K562 (cell line): ENCODE results near the gene LLCFC1. TPM values are rescaled to one million over a fixed set of nuclear protein-coding genes. Genes with fewer than 3 reads are reported as not detected.

Experiments used
- ATAC-seq: fragments of 200-7000 bp; cut with Tn5 transposase; 3 replicates; pipeline ENCODE4 v1.9.1; 2020; ENCODE audit warnings: moderate library complexity
- BruUV-seq: library from RNA; stranded (reverse); fragments of 400-500 nt; replicated peaks from 2 replicates; lab custom pipeline; 2021; lab: Mats Ljungman, UMichigan
- CTCF ChIA-PET: fragments of 300-600 bp; formaldehyde crosslinking; extraction: SDS; loops from one replicate; lab custom pipeline; 2021; ENCODE audit warnings: low intra/inter-chr PET ratio; lab: Yijun Ruan, JAX
- POLR2A ChIA-PET: fragments of 300-600, 350-650 bp; sonication (Branson Sonifier 250); formaldehyde crosslinking; extraction: SDS; loops from one replicate; lab custom pipeline; 2021; ENCODE audit warnings: antibody characterized with exemption, inconsistent platforms; lab: Yijun Ruan, JAX
- DNase-seq, 4 experiments: peaks; one replicate each; pipeline versions ENCODE4 v3.0.0 to v3.0.0-alpha.2; 2011 to 2018; ENCODE audit warnings: low spot score in 3 of 4, mixed read lengths in 3 of 4; ENCODE audit errors: extremely low read depth in 1 of 4
- FAIRE-seq: peaks from 2 replicates; lab custom pipeline; 2011; peaks lifted over from hg19 to GRCh38; lab: Jason Lieb, UNC
- H2AFZ ChIP-seq: 2 replicates; pipeline ENCODE4 v1.6.0; 2011; ENCODE audit warnings: low read depth, low read length, control low read depth, inconsistent platforms
- H3K27ac ChIP-seq: fragments of 200-600 bp; 3 replicates; pipeline ENCODE4 v1.8.0; 2011; ENCODE audit warnings: low read depth, mild to moderate bottlenecking, control low read depth, inconsistent platforms, low read length, moderate library complexity, mixed read lengths; ENCODE audit errors: extremely low read depth
- H3K27me3 ChIP-seq, 2 experiments: fragments of 300-600 bp in 1 of 2; 2 replicates in 1 of 2; 3 replicates in 1 of 2; pipeline versions ENCODE4 v1.6.0 to v1.8.0; 2011; ENCODE audit warnings: inconsistent platforms in 2 of 2, low read length in 2 of 2, mild to moderate bottlenecking in 1 of 2, mixed read lengths in 1 of 2, moderate library complexity in 1 of 2; ENCODE audit not compliant: control insufficient read depth in 2 of 2, insufficient read depth in 2 of 2
- H3K36me3 ChIP-seq: fragments of 300-600 bp; 3 replicates; pipeline ENCODE4 v1.8.0; 2011; ENCODE audit warnings: mild to moderate bottlenecking, low read length, inconsistent platforms; ENCODE audit not compliant: control insufficient read depth, insufficient read depth
- H3K4me1 ChIP-seq, 2 experiments: fragments of 200-600 bp in 1 of 2; replicated peaks in 1 of 2; 2 replicates in 1 of 2; 3 replicates in 1 of 2; pipeline versions ENCODE4 v1.5.1 to v1.8.0; 2011; ENCODE audit warnings: inconsistent platforms in 2 of 2, low read length in 2 of 2, mild to moderate bottlenecking in 1 of 2, mixed read lengths in 1 of 2, moderate library complexity in 1 of 2; ENCODE audit not compliant: control insufficient read depth in 2 of 2, insufficient read depth in 2 of 2
- H3K4me2 ChIP-seq: 2 replicates; pipeline ENCODE4 v1.6.1; 2011; ENCODE audit warnings: low read length, control low read depth, inconsistent platforms, mixed read lengths; ENCODE audit not compliant: insufficient read depth
- H3K4me3 ChIP-seq: fragments of 200-600 bp; sonication (generic), shearing (Covaris generic); 2 replicates; pipeline ENCODE4 v1.5.1; 2016; ENCODE audit warnings: control low read depth, inconsistent platforms
- H3K79me2 ChIP-seq: fragments of 200-600 bp; 3 replicates; pipeline ENCODE4 v1.8.0; 2011; ENCODE audit warnings: low read length, inconsistent platforms; ENCODE audit not compliant: control insufficient read depth, insufficient read depth
- H3K9ac ChIP-seq, 2 experiments: 2 replicates each; pipeline versions ENCODE4 v1.6.0 to v1.6.1; 2011; ENCODE audit warnings: low read depth in 2 of 2, low read length in 2 of 2, control low read depth in 1 of 2, inconsistent platforms in 1 of 2, mild to moderate bottlenecking in 1 of 2, mixed read lengths in 1 of 2; ENCODE audit not compliant: insufficient read depth in 1 of 2
- H3K9me1 ChIP-seq: one replicate; pipeline ENCODE4 v1.6.0; 2011; ENCODE audit warnings: inconsistent platforms, mild to moderate bottlenecking, low read length, moderate library complexity; ENCODE audit not compliant: control insufficient read depth, insufficient read depth
- H3K9me3 ChIP-seq: replicated peaks from 2 replicates; pipeline ENCODE4 v1.5.1; 2011; ENCODE audit warnings: low read depth, low read length, inconsistent platforms; ENCODE audit not compliant: control insufficient read depth, insufficient read depth
- H4K20me1 ChIP-seq: replicated peaks from 2 replicates; pipeline ENCODE4 v1.6.1; 2011; ENCODE audit warnings: low read length, inconsistent platforms, mixed read lengths; ENCODE audit not compliant: control insufficient read depth, insufficient read depth
- E2F1 ChIP-seq: sonication (generic); formaldehyde crosslinking; IDR thresholded peaks from 2 replicates; pipeline ENCODE4 v1.8.1; 2023; ENCODE audit warnings: mild to moderate bottlenecking, missing genetic modification reagents, moderate library complexity
- GABPB1 ChIP-seq: sonication (generic); formaldehyde crosslinking; IDR thresholded peaks from 2 replicates; pipeline ENCODE4 v1.8.0; 2022; ENCODE audit warnings: mild to moderate bottlenecking, missing genetic modification reagents
- NFIX ChIP-seq: fragments of 250-450 bp; sonication (Bioruptor Pico); IDR thresholded peaks from 2 replicates; pipeline ENCODE4 v1.4.0; 2020; ENCODE audit warnings: low read depth, mild to moderate bottlenecking, moderate library complexity
- NR1H2 ChIP-seq: sonication (generic); formaldehyde crosslinking; IDR thresholded peaks from 2 replicates; pipeline ENCODE4 v1.4.0; 2020; ENCODE audit warnings: mild to moderate bottlenecking, missing genetic modification reagents
- POU5F1 ChIP-seq: fragments of 150-350 bp; IDR thresholded peaks from 2 replicates; pipeline ENCODE4 v1.6.1; 2014; ENCODE audit warnings: borderline replicate concordance, low read length, low read depth, mild to moderate bottlenecking; ENCODE audit not compliant: partially characterized antibody
- PYGO2 ChIP-seq: fragments of 450-650 bp; IDR thresholded peaks from 2 replicates; pipeline ENCODE4 v1.6.1; 2016; ENCODE audit warnings: mild to moderate bottlenecking, missing genetic modification characterization, moderate library complexity, missing compliant biosample characterization
- SRSF9 ChIP-seq: fragments of 200-400 bp; formaldehyde crosslinking; IDR thresholded peaks from 2 replicates; pipeline ENCODE4 v1.6.1; 2017; ENCODE audit warnings: low read depth, low read length, borderline replicate concordance
- THAP7 ChIP-seq: fragments of 250-450 bp; sonication (Bioruptor Pico); IDR thresholded peaks from 2 replicates; pipeline ENCODE4 v1.5.0; 2021
- ZNF398 ChIP-seq: fragments of 250-450 bp; sonication (Bioruptor Pico); IDR thresholded peaks from 2 replicates; pipeline ENCODE4 v1.8.0; 2021; ENCODE audit warnings: moderate library complexity, mild to moderate bottlenecking, inconsistent platforms
- ZNF444 ChIP-seq: fragments of 250-450 bp; sonication (Bioruptor Pico); IDR thresholded peaks from 2 replicates; pipeline ENCODE4 v1.4.0; 2020; ENCODE audit warnings: mild to moderate bottlenecking, moderate library complexity
- WGBS: fragments of 100-300 bp; shearing (Covaris generic); methylation state at CpG from one replicate; pipeline ENCODE4 v1.1.6; 2016; ENCODE audit warnings: low coverage, mixed read lengths; ENCODE audit not compliant: insufficient coverage; ENCODE audit errors: missing lambda C conversion rate; 5-methylcytosine and 5-hydroxymethylcytosine counted together
- in situ Hi-C: fragments of 300-500 bp; cut with MboI; formaldehyde crosslinking; loops from 4 replicates; pipeline ENCODE4 v1.15.0; 2018; ENCODE audit warnings: inconsistent platforms, mixed read lengths
- intact Hi-C: fragments of 100-400 bp; cut with micrococcal nuclease; formaldehyde crosslinking; loops from 2 replicates; pipeline ENCODE4 v1.14.2; 2022
- polyA plus RNA-seq, 8 experiments: library from polyadenylated mRNA; depleted of rRNA in 4 of 8; stranded (reverse) in 5 of 8; unstranded in 3 of 8; fragments of >200 nt; fragmentation: Nextera tagmentation in 2 of 8; fragmentation: Illumina TruSeq in 1 of 8; extraction: Ambion mirVana in 2 of 8; extraction: Trizol in 1 of 8; gene quantifications; 2 replicates each; pipeline versions ENCODE4 v1.2.1 to v1.2.3, GENCODE V29; 2011 to 2014; ENCODE audit warnings: inconsistent platforms in 1 of 8, missing spikeins in 1 of 8
- total RNA-seq, 7 experiments: library from RNA; depleted of rRNA in 6 of 7; stranded (reverse); fragments of >200 nt in 6 of 7; fragmentation: Illumina TruSeq in 2 of 7; extraction: Trizol in 2 of 7; gene quantifications; 2 replicates each; pipeline versions ENCODE4 v1.2.1 to v1.2.3, GENCODE V29; 2011 to 2021; ENCODE audit warnings: low replicate concordance in 1 of 7

LLCFC1 gene
- total and polyA plus RNA-seq, 9 of the 15 experiments (the other 6 are each of a cell fraction or from before 2014, with no cell fraction given), result not detected

- BruUV-seq, result no TSS peak
- ATAC-seq (no peak), FAIRE-seq (no peak), DNase-seq (no peak)
- 0% methylated on average over 1 of the region's 1 CpG for WGBS
- H3K4me1 ChIP-seq, result peaks cover 2 to 4% of the 10 kb centered on the region in 2 experiments; a peak in 3 of 5 replicates
- no peak overlapping the region for H2AFZ ChIP-seq
- no peaks in the 10 kb centered on the region for H3K9me3 ChIP-seq
- no peak overlapping the region for H3K9ac ChIP-seq
- no peaks in the 10 kb centered on the region for H3K36me3 ChIP-seq
- no peak overlapping the region for H3K4me2 ChIP-seq
- no peaks in the 10 kb centered on the region for H3K79me2 ChIP-seq
- no peak for TF ChIP-seq ZNF444
- no peak for TF ChIP-seq ZNF398 (CRISPR knock-in tag)
- no peak for TF ChIP-seq SRSF9
- TF ChIP-seq E2F1 (CRISPR knock-in tag), result no peak
- no peak for TF ChIP-seq NR1H2 (CRISPR knock-in tag)
- TF ChIP-seq NFIX (CRISPR knock-in tag), result no peak
- no peak for TF ChIP-seq POU5F1
- TF ChIP-seq PYGO2 (tag), result no peak
- no peak for TF ChIP-seq THAP7 (CRISPR knock-in tag)
- no peak for TF ChIP-seq GABPB1 (CRISPR knock-in tag)
- peaks cover 3 to 42% of the 10 kb centered on the region in 2 experiments; a peak in 4 of 5 replicates for H3K27me3 ChIP-seq
- ChIA-PET POLR2A (no interaction called here), CTCF (no interaction called here)
- no peaks in the 10 kb centered on the region for H3K9me1 ChIP-seq
- intact Hi-C loops, result no loop called here
- in situ Hi-C loops, result no loop called here
- H4K20me1 ChIP-seq, result no peaks in the 10 kb centered on the region
- H3K4me3 ChIP-seq, result no peak overlapping the region
- H3K27ac ChIP-seq, result no peak overlapping the region
Measured at GRCh38 chr7:142914121-142914520, 25.2 kb upstream of the LLCFC1 start.
